GM21786 (cell line): ENCODE data around the gene CGB3.

ENCODE experiments used
- ATAC-seq: cut with Tn5 transposase; IDR thresholded peaks from one replicate; pipeline ENCODE4 v1.9.1; 2021; ENCODE audit not compliant: unreplicated experiment

The CGB3 gene

DNA sequence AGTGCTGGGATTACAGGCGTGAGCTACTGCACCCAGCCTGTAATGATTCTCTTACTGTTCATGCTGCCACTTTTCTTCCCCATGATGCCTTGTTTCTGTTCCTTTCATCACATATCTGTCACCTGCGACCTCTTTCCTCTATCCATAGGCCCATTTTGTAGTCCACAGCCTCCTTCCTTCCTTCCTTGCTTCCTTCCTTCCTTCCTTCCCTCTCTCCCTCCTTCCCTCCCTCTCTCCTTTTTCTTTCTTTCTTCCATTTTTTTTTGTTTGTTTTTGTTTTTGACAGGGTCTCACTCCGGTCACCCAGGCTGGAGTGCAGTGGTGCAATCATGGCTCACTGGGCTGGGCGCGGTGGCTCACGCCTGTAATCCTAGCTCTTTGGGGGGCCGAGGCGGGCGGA, 35.3 kb downstream of the CGB3 start:
- no peak for ATAC-seq

DNA sequence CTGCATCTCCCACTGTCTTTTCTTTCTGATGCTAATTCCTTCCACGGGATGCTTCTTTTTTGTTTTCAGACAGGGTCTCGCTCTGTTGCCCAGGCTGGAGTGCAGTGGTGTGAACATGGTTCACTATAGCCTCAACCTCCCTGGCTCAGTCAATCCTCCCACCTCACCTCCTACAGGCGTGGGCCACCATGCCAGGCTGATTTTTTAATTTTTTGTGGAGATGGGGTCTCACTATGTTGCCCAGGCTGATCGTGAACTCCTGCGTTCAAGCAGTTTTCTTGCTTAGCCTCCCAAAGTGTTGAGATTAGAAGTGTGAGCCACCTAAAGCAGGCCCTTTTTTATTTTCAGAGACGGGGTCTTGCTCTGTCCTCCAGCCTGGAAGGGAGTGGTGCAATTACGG, 35.8 kb downstream of the CGB3 start:
- ATAC-seq = no peak

DNA sequence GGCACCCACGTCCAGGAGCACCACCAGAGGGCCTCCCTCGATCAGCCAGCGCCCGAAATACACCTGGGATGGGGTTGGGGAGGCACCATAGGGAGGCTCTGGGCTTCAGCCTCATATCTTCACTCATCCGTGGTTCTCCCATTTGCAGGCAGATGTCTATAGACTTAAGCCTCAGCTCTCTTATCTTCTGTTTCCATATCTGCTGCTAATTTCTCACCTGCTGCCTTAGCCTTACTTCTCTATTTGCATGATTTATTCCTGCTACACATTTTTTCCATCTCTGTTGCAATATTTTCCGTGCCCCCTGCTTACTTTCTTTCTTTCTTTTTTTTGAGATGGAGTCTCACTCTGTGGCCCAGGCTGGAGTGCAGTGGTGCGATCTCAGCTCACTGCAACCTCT, 36.8 kb downstream of the CGB3 start:
- ATAC-seq = no peak

DNA sequence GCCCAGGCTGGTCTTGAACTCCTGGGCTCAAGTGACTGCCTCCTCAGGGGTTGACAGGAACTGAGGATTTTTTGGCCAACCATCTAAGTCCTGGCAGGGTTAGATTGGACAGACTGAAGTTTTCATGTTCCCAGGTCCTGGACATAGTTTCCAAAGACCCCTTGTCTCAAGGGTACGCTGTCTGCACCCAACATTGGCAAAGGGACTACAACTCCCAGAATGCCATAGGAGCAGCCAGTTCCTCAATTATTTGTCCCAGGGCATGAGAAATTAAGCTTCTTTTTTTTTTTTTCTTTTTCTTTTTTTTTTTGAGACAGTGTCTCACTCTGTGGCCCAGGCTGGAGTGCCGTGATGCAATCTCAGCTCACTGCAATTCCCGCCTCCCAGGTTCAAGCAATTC, 37.9 kb downstream of the CGB3 start:
- ATAC-seq = no peak

DNA sequence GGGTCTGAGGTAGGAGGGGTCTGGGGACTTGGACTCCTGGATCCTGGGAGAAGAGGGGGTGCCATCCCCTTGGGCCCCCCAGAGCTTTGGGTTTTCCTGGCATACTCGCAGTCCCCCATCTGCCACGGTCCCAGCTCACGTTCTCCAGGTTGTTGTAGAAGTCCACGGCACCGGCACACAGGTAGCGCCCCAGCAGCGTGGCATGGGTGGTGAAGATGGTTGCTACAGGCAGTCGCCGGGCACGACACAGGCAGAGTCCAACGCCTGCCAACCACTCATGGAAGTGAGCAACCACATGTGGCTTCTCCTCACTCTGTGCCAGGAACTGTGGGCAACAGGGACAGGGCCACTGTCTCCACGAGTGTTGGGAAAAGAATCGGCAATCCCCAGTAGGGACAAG, 38.4 kb downstream of the CGB3 start:
- no peak for ATAC-seq

DNA sequence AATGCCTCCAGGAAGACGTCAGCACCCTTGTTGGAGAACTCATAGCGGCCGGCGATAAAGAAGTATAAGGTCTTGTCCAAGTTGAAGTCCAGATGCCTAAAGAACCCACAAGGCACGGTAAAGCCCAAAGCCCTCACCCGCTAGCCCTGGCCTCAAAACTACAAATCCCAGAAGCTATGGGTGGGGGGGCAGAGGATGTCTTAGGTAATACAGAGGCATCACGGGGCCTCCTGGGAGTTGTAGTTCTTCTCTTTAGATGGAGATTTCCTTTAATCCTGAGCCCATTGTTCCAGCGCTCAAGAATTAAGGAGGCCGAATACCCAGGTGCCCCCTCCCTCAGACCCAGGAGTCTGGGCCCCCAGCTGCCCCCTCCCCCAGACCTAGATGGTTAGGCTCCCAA, 41.9 kb downstream of the CGB3 start:
- ATAC-seq = no peak

DNA sequence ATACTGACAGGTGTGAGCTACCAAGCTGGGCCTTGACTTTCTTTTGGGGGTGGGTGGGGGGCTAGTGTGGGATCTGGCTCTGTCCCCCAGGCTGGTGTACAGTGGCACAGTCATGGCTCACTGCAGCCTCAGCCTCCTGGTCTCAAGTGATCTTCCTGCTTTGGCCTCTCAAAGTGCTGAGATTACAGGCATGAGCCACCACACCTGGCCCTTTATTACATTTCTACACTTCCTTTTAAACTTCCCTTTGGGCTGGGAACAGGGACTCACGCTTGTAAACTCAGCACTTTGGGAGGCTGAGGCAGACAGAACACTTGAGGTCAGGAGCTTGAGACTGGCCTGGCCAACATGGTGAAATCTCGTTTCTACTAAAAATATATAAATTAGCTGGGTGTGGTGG, 47.1 kb downstream of the CGB3 start:
- ATAC-seq = no peak

DNA sequence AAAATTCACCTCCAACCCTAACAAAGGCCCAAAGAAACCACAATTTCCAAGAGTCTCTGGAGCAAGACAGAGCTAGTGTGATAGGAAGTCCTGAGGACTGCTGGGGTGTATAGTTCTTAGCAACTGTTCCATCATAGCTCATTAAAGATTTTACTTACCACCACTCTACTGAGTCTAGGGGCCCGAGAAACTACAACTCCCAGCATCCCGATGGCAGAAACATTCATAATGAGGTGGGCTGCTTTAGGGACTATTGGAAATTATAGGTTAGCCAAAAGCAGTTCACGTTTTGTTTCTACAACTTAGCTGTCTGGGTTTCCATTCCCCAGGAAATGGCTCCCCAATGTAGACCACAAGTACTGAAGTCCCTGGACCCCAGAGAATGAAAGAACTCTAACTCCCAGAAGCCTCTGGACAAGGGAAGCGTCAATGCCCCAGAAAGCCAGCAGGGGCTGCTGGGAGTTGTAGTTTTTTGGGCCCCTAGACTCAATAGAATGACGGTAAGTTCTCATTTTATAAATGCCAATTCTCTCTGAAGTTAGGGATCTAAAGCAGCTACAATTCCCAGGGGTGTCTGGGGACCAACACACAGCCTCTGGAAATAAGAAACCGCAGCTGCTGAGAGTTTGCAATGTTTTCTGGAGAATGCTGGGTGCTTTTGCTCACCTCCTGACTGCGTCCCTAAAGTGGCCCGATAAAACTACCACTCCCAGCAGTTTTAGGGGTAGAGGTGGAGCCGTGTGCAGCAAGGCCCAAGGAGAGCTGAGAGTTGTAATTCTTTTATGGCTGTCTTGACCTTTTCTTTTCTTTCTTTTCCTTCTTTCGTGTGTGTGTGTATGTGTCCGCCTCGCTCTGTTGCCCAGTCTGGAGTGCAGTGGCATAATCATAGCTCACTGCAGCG, 47.9 kb downstream of the CGB3 start:
- no peak for ATAC-seq
